MV-4-11 (cell line): ENCODE data around the gene OTOS.

Experiments
- DNase-seq: peaks from one replicate; lab custom pipeline; 2025; lab: John Stamatoyannopoulos, UW

The OTOS gene

GRCh38 chr2:240167588-240167880 lies 27.1 kb upstream of the OTOS start:
- DNase-seq = no peak

- no peak for DNase-seq
Measured at GRCh38 chr2:240166761-240167587, 26.5 kb upstream of the OTOS start.

GRCh38 chr2:240166191-240166590 lies 25.7 kb upstream of the OTOS start:
- DNase-seq = no peak

GRCh38 chr2:240165661-240166060 lies 25.2 kb upstream of the OTOS start:
- no peak for DNase-seq

GRCh38 chr2:240165034-240165433 lies 24.6 kb upstream of the OTOS start:
- DNase-seq = no peak

GRCh38 chr2:240164586-240164985 lies 24.1 kb upstream of the OTOS start:
- no peak for DNase-seq

GRCh38 chr2:240163844-240164574 lies 23.6 kb upstream of the OTOS start:
- no peak for DNase-seq

- DNase-seq = no peak
Measured at GRCh38 chr2:240162939-240163714, 22.7 kb upstream of the OTOS start.

GRCh38 chr2:240162531-240162930 lies 22.1 kb upstream of the OTOS start:
- no peak for DNase-seq

GRCh38 chr2:240162032-240162431 lies 21.6 kb upstream of the OTOS start:
- DNase-seq = no peak

GRCh38 chr2:240161087-240161750 lies 20.8 kb upstream of the OTOS start:
- no peak for DNase-seq

- no peak for DNase-seq
Measured at GRCh38 chr2:240160291-240161086, 20.0 kb upstream of the OTOS start.

- DNase-seq = no peak
Measured at GRCh38 chr2:240159251-240159839, 18.9 kb upstream of the OTOS start.

- DNase-seq = no peak
Measured at GRCh38 chr2:240157147-240157470, 16.7 kb upstream of the OTOS start.

- DNase-seq = no peak
Measured at GRCh38 chr2:240156435-240157146, 16.1 kb upstream of the OTOS start.

GRCh38 chr2:240155745-240156390 lies 15.4 kb upstream of the OTOS start:
- DNase-seq = no peak

- DNase-seq = no peak
Measured at GRCh38 chr2:240155048-240155744, 14.7 kb upstream of the OTOS start.

GRCh38 chr2:240154606-240155005 lies 14.1 kb upstream of the OTOS start:
- no peak for DNase-seq

GRCh38 chr2:240153418-240153817 lies 13.0 kb upstream of the OTOS start:
- no peak for DNase-seq
